Measurements from ENCODE around the gene EPS15. TPM values are rescaled to one million over a fixed set of nuclear protein-coding genes. Genes with fewer than 3 reads are reported as not detected.

Gene EPS15
- polyA plus RNA-seq, 1 of the 3 experiments (the other 2 are of a cell fraction): 17.0 TPM

- ChIA-PET POLR2A (no interaction called here), CTCF (interaction anchor here (2.9 kb wide), 1 partner anchor 16 kb away, joined by 11 read pairs; no protein-coding TSS in a partner anchor)
- no peak for DNase-seq
- Histone ChIP-seq H3K27me3 (ENCODE audit: insufficient read depth) (no peaks in the 10 kb centered on the region), H3K9me3 (no peaks in the 10 kb centered on the region), H3K9ac (no peak overlapping the region), H3K4me1 (ENCODE audit: control insufficient read depth in 1 of 2, insufficient read depth in 2 of 2, low read depth in 1 of 2, low read length in 1 of 2) (peaks cover 0 to 10% of the 10 kb centered on the region in 2 experiments; a peak in 3 of 4 replicates), H2AFZ (ENCODE audit: low read depth) (no peak overlapping the region), H3K79me2 (ENCODE audit: insufficient read depth) (no peaks in the 10 kb centered on the region), H3K4me2 (no peak overlapping the region), H3F3A (replicated peaks; ENCODE audit: insufficient read depth) (no peaks in the 10 kb centered on the region), H3K4me3 (ENCODE audit: low read depth in 2 of 2, low read length in 1 of 2) (no peak overlapping the region), H3K36me3 (replicated peaks in 1 of 2; ENCODE audit: control insufficient read depth in 1 of 2, insufficient read depth in 2 of 2, low read length in 1 of 2) (no peaks in the 10 kb centered on the region), H4K20me1 (ENCODE audit: insufficient read depth) (no peaks in the 10 kb centered on the region), H3K27ac (ENCODE audit: low read depth in 2 of 2, low read length in 1 of 2) (no peak overlapping the region), H3K9me2 (no peaks in the 10 kb centered on the region)
- WGBS (ENCODE audit: low lambda C conversion rate): no CpG with 5 or more reads among the region's 4 CpGs
- TF ChIP-seq POLR2AphosphoS5 (IDR thresholded peaks at IDR 0.05; ENCODE audit: low read depth, low read length): no peak
- TF ChIP-seq IRF3 (IDR thresholded peaks at IDR 0.05; ENCODE audit: low read depth, low read length): no peak
- no peak for TF ChIP-seq REST (IDR thresholded peaks at IDR 0.05; ENCODE audit: low read depth, low read length)
- no peak for TF ChIP-seq TAF1 (IDR thresholded peaks at IDR 0.05; ENCODE audit: borderline replicate concordance, low read depth, low read length)
- no peak for TF ChIP-seq NFIC (IDR thresholded peaks at IDR 0.05; ENCODE audit: borderline replicate concordance)
- TF ChIP-seq GABPA (IDR thresholded peaks at IDR 0.05; ENCODE audit: low read depth): no peak
- TF ChIP-seq SMC3 (IDR thresholded peaks at IDR 0.05; ENCODE audit: low read depth, low read length): no peak
- TF ChIP-seq USF2 (IDR thresholded peaks at IDR 0.05; ENCODE audit: borderline replicate concordance, low read depth, low read length): no peak
- no peak for TF ChIP-seq PBX3 (IDR thresholded peaks at IDR 0.05)
- TF ChIP-seq GATA2 (CRISPR knock-in tag; IDR thresholded peaks at IDR 0.05): no peak
- no peak for TF ChIP-seq TCF12 (IDR thresholded peaks at IDR 0.05)
- no peak for TF ChIP-seq YY1 (IDR thresholded peaks at IDR 0.05; ENCODE audit: low read depth)
- TF ChIP-seq FOXM1 (IDR thresholded peaks at IDR 0.05; ENCODE audit: low read depth): no peak
Observed at GRCh38 chr1:51312718-51313117, 206.3 kb downstream of the EPS15 start.

All from SK-N-SH (cell line).